WTC11 (cell line): ENCODE data around the gene LRRC32. TPM values are rescaled to one million over a fixed set of nuclear protein-coding genes. Genes with fewer than 3 reads are reported as not detected.

Source experiments
- ATAC-seq: fragments of 200-7000 bp; cut with Tn5 transposase; 2 replicates; pipeline ENCODE4 v1.10.0; 2021; ENCODE audit warnings: mild to moderate bottlenecking, moderate library complexity
- CTCF ChIA-PET: fragments of 300-600 bp; sonication (Branson Sonifier 250); formaldehyde crosslinking; loops from one replicate; lab custom pipeline; 2021; ENCODE audit warnings: antibody characterized with exemption; lab: Charles Lee
- POLR2A ChIA-PET: fragments of 350-600 bp; sonication (Branson Sonifier 250); formaldehyde crosslinking; loops from one replicate; lab custom pipeline; 2021; ENCODE audit warnings: antibody characterized with exemption; lab: Charles Lee
- DNase-seq: peaks from one replicate; pipeline ENCODE4 v3.0.0; 2021; ENCODE audit warnings: low spot score
- H3K27ac Mint-ChIP-seq: 2 replicates; pipeline ENCODE4 v1.8.0; 2021; ENCODE audit warnings: mixed read lengths
- H3K27me3 Mint-ChIP-seq: 2 replicates; pipeline ENCODE4 v1.8.0; 2021; ENCODE audit warnings: low read depth, mild to moderate bottlenecking, moderate library complexity, mixed read lengths
- H3K36me3 Mint-ChIP-seq: 2 replicates; pipeline ENCODE4 v1.8.0; 2021; ENCODE audit warnings: mixed read lengths
- H3K4me1 Mint-ChIP-seq: 2 replicates; pipeline ENCODE4 v1.8.0; 2022; ENCODE audit warnings: mixed read lengths
- H3K4me3 Mint-ChIP-seq: 2 replicates; pipeline ENCODE4 v1.8.0; 2021; ENCODE audit warnings: mild to moderate bottlenecking, moderate library complexity, mixed read lengths
- H3K9me3 Mint-ChIP-seq: 2 replicates; pipeline ENCODE4 v1.8.0; 2021; ENCODE audit warnings: mixed read lengths
- AFF4 ChIP-seq: sonication (generic); formaldehyde crosslinking; IDR thresholded peaks from 2 replicates; pipeline ENCODE4 v1.8.1; 2023; ENCODE audit warnings: mild to moderate bottlenecking, missing genetic modification reagents, borderline replicate concordance
- EMX1 ChIP-seq: fragments of 250-450 bp; sonication (Bioruptor Pico); IDR thresholded peaks from 2 replicates; pipeline ENCODE4 v1.8.0; 2021; ENCODE audit warnings: mild to moderate bottlenecking
- FOXP4 ChIP-seq: sonication (generic); formaldehyde crosslinking; IDR thresholded peaks from 2 replicates; pipeline ENCODE4 v1.8.0; 2022; ENCODE audit warnings: mild to moderate bottlenecking, missing genetic modification reagents
- GRHL2 ChIP-seq: fragments of 250-450 bp; sonication (Bioruptor Pico); IDR thresholded peaks from 2 replicates; pipeline ENCODE4 v1.8.0; 2022; ENCODE audit warnings: mild to moderate bottlenecking, moderate library complexity; ENCODE audit not compliant: insufficient replicate concordance, severe bottlenecking
- JUN ChIP-seq: sonication (generic); formaldehyde crosslinking; IDR thresholded peaks from 2 replicates; pipeline ENCODE4 v1.8.0; 2023; ENCODE audit warnings: mild to moderate bottlenecking, missing genetic modification reagents
- NR1H2 ChIP-seq: sonication (generic); formaldehyde crosslinking; IDR thresholded peaks from 2 replicates; pipeline ENCODE4 v1.9.0; 2021; ENCODE audit warnings: mild to moderate bottlenecking, moderate library complexity, missing genetic modification reagents
- OVOL2 ChIP-seq: fragments of 250-450 bp; sonication (Bioruptor Pico); IDR thresholded peaks from 2 replicates; pipeline ENCODE4 v1.9.0; 2021; ENCODE audit warnings: mild to moderate bottlenecking, borderline replicate concordance
- RORB ChIP-seq: fragments of 250-450 bp; sonication (Bioruptor Pico); IDR thresholded peaks from 2 replicates; pipeline ENCODE4 v1.9.0; 2021; ENCODE audit warnings: mild to moderate bottlenecking
- TCF7 ChIP-seq: sonication (generic); formaldehyde crosslinking; IDR thresholded peaks from 2 replicates; pipeline ENCODE4 v1.8.0; 2022; ENCODE audit warnings: mild to moderate bottlenecking, low read depth, missing genetic modification reagents, moderate library complexity
- TP53 ChIP-seq: sonication (generic); formaldehyde crosslinking; IDR thresholded peaks from 2 replicates; pipeline ENCODE4 v1.8.1; 2023; ENCODE audit warnings: mild to moderate bottlenecking, missing genetic modification reagents
- USF1 ChIP-seq: sonication (generic); formaldehyde crosslinking; IDR thresholded peaks from 2 replicates; pipeline ENCODE4 v1.8.0; 2022; ENCODE audit warnings: mild to moderate bottlenecking, missing genetic modification reagents
- ZBTB21 ChIP-seq: sonication (generic); formaldehyde crosslinking; IDR thresholded peaks from 2 replicates; pipeline ENCODE4 v1.8.1; 2023; ENCODE audit warnings: mild to moderate bottlenecking, missing genetic modification reagents, borderline replicate concordance
- ZNF219 ChIP-seq: sonication (generic); formaldehyde crosslinking; IDR thresholded peaks from 2 replicates; pipeline ENCODE4 v1.8.0; 2023; ENCODE audit warnings: missing genetic modification reagents, mild to moderate bottlenecking, borderline replicate concordance
- ZNF512 ChIP-seq: sonication (generic); formaldehyde crosslinking; IDR thresholded peaks from 2 replicates; pipeline ENCODE4 v1.8.1; 2022; ENCODE audit warnings: missing genetic modification reagents, borderline replicate concordance
- total RNA-seq: library from RNA; stranded (reverse); gene quantifications from 3 replicates; pipeline ENCODE4 v1.2.3, GENCODE V29; 2021

The LRRC32 gene
- total RNA-seq, 1 experiment from 2014 or later = 0.74 TPM

GRCh38 chr11:76617553-76618265, 52.8 kb downstream of the LRRC32 start (continued):
- no peak for TF ChIP-seq FOXP4 (CRISPR knock-in tag)
- no peak for TF ChIP-seq ZNF219 (CRISPR knock-in tag)
- TF ChIP-seq AFF4 (CRISPR knock-in tag) = no peak
- no peak for TF ChIP-seq OVOL2 (CRISPR knock-in tag)

GRCh38 chr11:76616676-76617552, 53.6 kb downstream of the LRRC32 start:
- Mint-ChIP-seq H3K4me3 (no peak overlapping the region), H3K4me1 (no peaks in the 10 kb centered on the region), H3K27ac (0 out of 2 replicates have a peak overlapping the region, but pooled peaks have one; percentile 75), H3K36me3 (peaks cover 8% of the 10 kb centered on the region), H3K9me3 (peaks cover 14% of the 10 kb centered on the region), H3K27me3 (peaks cover 6% of the 10 kb centered on the region; the same call in 1 of the 2 replicates)
- no peak for ATAC-seq
- DNase-seq = no peak
- ChIA-PET POLR2A (no interaction called here), CTCF (interaction anchor here (0.7 to 1.4 kb wide), 2 partner anchors 9 to 18 kb away, joined by 3 to 6 read pairs; no protein-coding TSS in a partner anchor)
- TF ChIP-seq JUN (CRISPR knock-in tag) (no peak), TP53 (no peak), NR1H2 (CRISPR knock-in tag) (no peak), RORB (CRISPR knock-in tag) (no peak), ZNF219 (CRISPR knock-in tag) (no peak), ZNF512 (no peak), USF1 (CRISPR knock-in tag) (no peak), AFF4 (CRISPR knock-in tag) (no peak), EMX1 (CRISPR knock-in tag) (no peak), TCF7 (CRISPR knock-in tag) (no peak), GRHL2 (CRISPR knock-in tag) (no peak), ZBTB21 (no peak)
